HG02943 (cell line): Measurements from ENCODE around the gene KIAA2012.
"Not testable (repeated sequence)": the region's sequence is repeated elsewhere in the genome, so short reads cannot be mapped to it uniquely, and the experiment has no call there.

Experiments used
- ATAC-seq: cut with Tn5 transposase; IDR thresholded peaks from one replicate; pipeline ENCODE4 v1.9.1; 2021; ENCODE audit warnings: mild to moderate bottlenecking, low read depth, moderate library complexity; ENCODE audit not compliant: unreplicated experiment

Gene KIAA2012

DNA sequence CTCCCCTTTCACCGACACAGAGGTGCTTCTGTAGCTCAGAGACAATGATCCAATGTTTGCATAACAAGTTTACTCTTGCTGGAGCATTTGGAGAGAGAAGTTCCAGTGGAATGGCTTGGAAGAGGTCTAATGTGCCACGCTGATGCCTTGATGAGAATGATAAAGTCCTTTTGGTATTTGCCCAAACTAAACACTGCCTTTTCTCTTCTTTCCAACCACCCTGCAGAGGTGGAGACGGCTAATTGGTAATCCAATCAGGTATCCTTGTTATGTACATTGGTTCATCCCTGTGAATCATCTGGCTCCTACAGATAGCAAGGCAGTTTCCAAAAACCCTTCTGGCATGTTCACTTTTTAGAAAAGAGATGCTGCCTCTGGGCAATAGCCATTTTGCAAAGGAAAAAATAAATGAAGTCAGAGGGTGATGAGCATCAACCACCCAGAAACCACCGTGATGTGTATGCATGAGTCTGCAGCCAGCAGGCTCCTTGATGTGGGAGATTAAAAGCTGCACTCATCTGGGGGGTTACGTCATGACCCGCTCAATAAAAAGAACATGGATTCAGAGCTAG is 40.6 kb downstream of the KIAA2012 start:
- no peak for ATAC-seq

DNA sequence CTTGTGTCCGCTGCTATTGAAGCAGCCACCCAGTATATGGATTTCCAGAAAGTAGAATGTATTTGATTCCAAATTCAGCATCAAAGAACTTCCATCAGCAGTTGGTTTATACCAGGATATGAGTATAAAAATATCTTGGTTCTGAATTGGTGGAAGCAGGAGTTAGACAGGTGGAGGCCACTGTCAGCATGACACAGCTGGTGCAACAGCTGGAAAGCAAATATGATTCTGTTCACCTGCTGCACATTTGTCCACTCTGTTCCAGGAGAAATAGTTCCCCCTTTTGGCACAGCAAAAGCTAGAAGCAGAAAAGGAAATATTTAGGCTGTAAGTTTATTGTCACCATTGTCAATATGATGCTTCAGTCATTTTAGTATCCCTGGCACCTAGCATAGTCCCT is 41.2 kb downstream of the KIAA2012 start:
- no peak for ATAC-seq

DNA sequence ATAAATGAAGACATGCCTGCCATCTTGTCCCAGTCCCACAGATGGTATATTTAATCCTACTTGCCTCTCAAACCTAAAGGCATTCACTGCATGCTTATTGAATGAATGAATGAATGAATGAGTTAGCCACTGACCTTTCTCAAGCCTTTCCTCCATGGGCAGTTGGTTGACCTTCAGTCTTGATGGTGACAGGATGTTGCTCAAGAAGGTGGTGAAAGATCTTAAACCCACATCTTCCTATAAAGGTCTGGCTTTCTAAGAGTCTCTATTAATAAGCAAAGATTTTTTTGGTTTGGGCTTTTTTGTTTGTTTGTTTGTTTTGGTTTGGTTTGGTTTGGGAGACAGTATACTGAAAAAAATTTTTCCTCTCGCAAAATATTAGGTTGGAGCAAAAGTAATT is 41.7 kb downstream of the KIAA2012 start:
- ATAC-seq: no peak

DNA sequence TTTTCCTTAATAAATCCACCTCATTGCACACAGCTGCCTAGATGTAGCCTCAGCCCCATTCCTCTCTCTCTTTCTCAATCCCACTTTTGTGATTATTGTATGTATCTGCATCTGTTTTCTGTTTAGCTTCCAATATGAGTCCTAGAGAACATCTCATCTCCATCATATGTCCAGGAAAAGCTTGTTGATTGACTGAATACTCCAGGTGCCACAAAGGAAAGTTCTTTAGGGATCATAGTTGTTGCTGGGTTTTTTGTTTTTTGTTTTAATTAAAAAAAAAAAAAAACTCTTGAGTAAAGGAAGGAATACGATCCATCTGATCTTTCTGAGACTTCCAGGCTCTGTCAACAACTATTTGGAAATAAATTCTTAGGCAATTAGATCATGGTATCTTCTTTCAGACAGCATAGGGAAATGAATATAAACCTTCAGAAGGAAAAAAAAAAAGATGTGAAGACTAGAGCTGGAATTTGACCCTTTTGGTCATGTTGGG is 42.5 kb downstream of the KIAA2012 start:
- ATAC-seq: no peak

DNA sequence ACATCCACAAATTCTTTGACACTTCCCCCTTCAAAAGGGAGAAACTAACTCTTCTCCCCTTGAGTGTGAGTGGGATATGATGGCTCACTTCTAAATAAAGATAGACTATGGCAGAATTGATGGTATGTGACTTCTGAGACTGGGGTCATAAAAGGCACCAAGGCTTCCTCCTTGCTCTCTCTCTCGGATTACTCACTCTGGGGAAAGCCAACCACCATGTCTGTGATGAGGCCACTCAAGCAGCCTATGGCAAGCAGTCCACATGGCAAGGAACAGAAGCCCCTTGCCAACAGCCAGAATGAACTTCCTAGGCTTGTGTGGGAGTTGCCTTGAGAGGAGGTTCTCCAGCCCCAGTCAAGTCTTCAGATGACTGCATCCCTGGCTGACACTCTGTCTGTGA is 43.6 kb downstream of the KIAA2012 start:
- no peak for ATAC-seq

DNA sequence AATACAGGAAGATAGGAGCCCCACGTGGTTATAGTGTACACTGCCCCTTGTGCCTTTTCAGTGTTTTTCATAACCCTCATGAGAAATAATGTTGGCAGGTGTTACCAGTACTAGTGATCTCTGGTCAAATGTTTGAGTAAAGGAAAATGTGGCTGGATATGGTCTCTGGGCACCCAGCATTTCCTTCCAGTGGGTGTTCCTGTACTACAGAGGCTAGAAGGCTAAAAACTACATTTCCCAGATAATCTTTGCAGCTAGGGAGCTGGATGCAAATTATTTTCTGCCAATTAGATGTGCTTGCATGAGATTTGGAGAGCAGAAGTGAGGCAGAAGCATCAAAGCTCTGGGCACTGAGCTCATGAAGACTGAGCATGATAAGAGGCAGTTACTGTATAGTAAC is 45.1 kb downstream of the KIAA2012 start:
- no peak for ATAC-seq

DNA sequence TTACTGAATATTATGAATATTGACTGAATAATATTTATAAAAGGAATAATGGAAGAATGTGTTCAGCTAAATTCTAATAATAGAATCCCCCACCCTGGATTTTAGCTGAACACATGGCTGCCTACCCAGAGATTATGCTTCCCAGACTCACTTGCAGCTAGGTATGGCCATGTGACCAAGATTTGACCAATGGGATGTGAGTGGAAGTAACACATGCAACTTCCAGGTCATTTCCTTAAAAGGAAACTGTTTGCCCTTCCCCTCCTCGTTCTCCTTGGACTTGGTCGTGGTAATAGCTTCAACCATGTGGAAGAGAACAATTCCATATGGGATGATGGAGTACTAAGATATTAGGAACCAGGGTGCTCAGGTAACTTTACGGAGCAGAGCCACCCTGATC is 47.8 kb downstream of the KIAA2012 start:
- ATAC-seq: no peak

DNA sequence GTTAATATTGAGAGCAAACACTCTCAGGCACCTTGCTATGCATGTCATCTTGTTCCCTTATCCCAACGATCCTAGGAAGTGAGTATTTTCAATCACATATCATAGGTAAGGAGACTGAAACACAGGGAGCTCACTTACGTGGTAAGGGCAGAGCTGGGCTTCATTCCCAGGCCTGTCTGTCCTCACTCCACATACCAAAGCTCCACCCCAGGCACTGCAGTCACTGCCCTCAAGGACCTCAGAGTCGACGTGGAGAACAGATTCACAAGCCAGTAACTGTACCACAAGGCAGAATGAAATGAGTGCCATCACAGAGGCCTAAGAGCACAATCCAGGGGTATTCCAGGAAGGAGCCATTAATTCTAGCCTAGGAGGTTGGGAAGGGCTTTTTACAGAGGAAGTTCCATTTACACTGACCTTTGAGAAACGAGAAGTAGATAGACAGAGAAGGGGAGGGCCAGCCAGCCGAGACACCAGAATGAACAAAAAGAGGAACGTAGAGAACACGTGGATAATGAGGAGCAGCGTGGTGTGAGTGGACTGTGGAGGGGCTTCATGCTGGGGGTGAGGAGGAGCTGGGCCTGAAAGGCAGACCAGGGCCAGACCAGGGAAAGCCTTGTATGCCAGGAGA is 48.6 kb downstream of the KIAA2012 start:
- no peak for ATAC-seq

DNA sequence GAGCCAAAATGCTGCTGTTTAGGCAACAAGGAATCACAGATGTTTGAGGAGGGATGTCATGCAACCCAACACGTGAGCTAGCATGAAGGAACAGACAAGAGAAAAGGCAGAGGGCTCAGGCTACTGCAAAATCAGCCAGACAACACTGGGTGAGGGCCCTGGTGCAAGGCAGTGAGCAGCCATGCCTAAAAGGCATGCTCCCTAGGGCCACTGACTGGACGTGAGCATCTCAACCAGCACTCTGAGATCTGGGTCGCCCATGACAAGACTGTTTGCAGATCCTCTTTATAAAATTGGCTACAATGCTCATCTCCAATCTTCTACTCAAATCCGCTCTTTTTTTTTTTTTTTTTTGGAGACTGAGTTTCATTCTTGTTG is 49.1 kb downstream of the KIAA2012 start:
- no peak for ATAC-seq

DNA sequence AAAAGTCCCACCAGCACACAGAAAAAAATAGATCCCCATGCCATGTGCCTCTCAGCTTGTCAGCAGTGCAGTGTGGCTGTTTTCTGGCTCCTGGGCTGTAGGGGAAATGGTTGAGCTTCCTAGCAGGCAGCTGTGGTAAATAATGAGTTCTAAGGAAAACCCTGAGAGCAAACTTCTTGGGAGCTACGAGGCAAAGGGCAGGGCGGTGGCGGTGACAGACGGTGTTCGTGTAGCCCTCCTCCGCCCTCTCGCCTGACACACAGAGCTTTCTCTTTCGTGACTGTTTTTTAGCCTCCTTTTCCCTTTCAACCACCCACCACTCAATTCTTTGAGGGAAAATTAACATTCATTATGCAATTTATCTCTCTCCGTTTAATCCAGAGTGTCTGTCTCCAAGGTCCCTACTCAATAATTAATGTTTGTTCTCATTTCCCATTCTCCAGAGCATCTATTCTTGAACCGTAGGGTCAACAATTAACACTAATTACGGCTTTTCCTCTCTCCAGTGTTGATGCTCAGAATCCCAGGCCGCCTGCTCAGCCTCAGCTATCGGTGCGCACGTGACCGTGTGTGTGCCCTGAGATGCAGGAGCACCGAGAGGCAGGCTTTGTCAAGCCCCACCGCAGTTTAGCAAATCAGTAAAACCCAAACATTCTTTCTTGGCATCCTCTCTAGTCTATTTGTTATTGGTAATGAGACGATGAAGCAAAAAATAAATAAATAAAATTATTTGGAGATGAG is 50.1 kb downstream of the KIAA2012 start:
- ATAC-seq: no peak

DNA sequence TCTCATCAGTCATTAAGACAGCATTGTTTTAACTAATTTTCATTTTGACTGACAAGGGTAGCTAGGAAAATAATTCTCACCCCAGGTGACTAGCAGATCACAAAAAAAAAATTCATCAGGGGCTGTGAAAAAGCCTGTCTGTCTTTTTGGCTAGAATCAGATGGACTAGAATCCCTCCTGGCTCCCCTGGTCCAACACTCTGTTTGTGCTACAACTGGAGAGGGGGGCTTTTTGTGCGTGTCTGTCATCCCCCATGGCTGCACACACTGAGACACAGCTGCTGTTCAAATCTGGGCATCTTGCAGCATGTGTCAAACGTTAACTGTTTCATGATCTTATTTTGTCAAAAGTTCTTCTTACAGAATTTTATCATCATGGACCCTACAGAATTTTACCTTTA is 51.2 kb downstream of the KIAA2012 start:
- no peak for ATAC-seq

DNA sequence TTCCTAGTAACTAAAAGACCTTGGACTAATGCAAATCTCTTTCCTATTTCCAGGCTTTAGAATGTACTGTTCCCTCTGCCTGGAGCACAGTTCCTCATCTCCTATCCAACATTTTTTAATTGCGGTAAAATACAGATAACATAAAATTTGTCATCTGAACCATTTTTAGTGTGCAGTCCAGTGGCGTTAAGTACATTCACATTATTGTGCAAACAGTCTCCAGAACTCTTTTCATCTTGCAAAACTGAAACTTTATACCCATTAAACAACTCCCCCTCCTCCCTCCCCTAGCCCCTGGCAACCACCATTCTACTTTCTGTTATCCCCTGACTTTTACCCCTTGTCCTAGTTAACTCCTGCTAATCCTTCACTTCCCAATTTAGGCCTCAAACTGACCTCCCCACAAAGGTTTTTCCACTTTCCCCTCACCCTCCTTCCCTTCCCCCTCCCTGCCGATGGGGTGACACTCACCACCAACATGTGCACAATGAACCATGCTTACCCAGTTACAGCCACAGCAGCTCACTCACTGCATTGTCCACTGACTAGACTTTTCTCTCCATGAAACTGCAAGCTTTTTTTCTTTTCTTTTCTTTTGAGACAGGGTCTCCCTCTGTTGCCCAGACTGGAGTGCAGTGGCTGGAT is 54.8 kb downstream of the KIAA2012 start:
- no peak for ATAC-seq

DNA sequence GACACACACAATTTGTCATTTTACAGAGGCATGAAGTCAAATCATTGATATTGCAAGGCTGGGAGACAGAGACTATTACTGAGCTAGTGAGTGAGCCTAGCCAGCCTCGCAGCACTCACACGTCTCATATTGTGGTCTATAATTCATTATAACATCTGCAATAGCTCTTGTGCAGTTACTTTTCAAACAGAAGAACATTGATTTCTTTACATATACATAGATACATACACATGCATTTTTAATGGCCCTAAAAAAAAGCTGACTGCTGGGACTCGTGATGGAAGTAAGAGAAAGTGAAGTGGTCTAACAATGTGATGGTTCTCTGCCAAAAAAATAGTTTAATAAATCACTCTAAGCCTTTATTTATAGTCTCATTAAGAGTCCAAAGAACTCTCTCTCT is 56.8 kb downstream of the KIAA2012 start:
- ATAC-seq: no peak

DNA sequence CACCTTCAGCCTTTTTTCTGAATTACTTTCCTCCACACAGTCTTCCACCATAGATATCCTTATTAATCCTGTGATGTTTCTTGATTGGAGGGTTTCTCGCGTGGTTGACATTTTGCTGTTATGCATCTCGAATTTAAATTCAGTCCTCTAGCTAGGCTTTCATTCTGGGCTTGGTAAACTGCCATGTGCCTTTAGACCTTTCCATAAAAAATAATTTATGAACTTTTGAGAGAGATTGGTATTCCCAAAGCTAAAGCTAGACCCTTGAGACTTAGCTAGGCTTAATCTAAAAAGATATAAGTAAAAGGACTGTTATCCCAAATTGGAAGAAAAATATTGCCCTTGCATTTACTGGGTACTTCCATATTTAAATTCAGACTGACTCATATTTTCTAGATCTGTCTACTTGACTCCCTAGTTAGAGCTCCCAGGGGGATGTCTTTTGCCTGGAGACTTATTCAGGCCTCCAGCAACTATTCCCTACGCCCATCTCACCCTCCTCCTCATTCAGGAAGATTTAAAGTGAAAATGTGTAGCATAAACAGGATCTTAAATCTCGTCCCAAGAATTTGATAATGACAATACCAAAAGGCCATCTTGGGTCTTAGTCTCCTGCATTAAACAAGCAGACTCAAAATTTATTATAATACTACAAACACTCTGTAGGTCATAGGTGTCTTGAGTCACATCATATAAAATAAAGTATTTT is 60.3 kb downstream of the KIAA2012 start:
- no peak for ATAC-seq

DNA sequence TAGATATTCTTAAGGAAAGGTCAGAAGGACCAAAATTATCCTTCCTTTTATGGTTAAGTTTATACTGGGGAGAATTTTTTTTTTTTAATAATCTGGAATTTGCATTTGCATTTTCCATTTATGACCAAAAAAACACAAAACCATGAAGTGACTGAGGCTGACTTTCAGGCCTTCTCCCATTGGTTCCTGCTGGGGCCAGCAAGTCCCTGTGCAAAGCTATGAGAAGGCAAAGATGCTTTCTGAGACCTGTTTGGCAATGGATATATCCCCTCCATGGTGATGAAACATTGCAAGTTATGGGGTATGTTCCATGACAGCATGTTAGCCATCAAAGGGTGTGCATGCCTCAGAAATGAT is 60.8 kb downstream of the KIAA2012 start:
- no peak for ATAC-seq

DNA sequence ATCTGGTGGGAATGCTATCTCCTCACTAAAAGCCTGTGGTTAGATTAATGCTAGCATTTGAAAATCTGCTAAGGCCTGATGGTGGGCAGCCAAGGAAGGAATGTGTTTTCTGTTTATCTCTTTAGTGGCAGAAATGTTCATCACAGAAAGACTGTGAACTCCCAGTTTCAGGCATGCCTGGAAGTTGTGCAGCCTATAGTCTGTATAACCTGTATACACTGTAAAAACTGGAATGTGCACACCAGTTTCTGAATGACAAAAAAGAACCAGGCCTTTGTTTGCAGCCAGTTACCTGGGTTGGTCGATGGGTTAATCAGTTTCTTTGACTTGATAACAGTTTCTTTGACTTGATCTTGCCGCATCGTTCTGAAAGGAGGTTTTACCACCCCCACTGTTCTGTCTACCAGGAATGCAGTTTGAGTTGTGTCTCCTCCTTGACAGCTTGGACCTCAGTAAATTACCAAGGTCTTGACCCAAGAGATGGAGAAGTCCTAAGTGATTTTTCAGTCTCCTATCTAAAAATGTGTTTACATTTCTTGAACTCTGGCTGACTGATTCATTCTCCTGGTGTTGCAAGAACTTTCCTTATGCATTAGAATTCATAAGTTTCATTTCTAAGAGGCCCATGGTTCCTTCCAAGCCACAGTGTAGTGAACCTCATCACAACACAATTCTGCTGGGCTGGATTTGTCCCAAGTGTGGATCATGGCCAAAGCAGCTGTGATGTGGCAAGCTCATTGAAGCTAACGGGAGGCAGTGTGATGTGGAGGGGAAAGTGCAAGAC is 62.2 kb downstream of the KIAA2012 start:
- no peak for ATAC-seq

DNA sequence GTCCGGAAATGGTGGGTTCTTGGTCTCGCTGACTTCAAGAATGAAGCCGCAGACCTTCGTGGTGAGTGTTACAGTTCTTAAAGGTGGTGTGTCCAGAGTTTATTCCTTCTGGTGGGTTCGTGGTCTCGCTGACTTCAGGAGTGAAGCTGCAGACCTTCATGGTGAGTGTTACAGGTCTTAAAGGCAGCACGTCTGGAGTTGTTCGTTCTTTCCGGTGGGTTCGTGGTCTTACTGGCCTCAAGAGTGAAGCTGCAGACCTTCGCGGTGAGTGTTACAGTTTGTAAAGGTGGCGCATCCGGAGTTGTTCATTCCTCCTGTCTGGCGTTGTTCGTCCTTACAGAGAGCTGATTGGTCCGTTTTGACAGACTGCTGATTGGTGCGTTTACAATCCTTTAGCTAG is 63.0 kb downstream of the KIAA2012 start:
- ATAC-seq: not testable (repeated sequence)

DNA sequence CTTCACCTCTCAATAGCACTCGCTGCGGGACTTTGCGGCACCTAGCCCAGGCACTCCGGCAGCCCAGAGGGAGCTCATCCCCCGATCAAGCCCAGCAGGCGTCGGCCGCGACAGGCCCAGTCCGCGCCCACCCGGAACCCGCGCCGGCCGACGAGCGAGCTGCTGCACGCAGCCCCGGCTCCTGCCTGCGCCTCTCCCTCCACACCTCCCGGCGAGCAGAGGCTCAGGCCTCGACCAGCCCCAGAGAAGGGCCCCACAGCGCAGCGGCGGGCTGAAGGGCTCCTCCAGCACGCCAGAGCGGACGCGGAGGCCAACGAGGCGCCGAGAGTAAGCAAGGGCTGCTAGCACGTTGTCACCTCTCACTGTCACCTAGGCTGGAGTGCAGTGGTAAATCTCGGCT is 63.5 kb downstream of the KIAA2012 start:
- ATAC-seq: no peak

DNA sequence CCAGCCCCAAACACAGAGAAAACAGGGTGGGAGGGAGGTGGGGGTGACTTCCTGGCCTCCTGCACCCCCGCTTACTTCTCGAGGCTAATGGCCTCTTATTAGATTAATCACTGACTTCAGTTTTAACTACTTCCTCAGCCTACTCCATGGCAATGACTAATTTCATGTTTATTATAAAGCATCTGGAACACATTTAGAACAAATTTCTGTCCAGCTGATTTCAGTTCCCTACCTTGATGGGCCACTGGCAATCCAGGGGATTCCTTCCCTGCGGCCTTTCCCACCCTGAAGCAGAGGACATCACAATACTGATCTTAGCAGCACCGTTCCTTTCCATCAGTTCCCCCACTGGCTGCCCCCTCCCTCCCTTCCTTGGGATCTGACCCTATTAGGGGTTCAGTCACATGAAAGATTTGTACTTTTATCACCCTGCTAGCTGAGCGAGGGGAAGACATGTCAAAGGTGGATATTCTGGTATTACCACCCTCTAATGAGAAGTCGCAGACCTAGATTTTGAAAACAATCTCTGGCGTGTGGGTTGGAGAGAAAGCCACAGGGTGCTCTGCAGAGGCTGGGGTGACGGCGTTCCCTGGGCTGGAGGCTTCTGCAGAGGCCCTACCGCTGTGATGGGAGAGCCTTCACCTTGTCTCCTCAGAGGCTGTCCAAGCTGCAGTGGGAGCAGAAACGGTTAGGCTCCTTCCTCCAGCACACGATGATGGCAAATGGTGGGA is 67.6 kb downstream of the KIAA2012 start:
- ATAC-seq: no peak
